ENCODE results near the gene FAM174B. TPM values are rescaled to one million over a fixed set of nuclear protein-coding genes. Genes with fewer than 3 reads are reported as not detected.

FAM174B gene
- total and polyA plus RNA-seq, 2 experiments from 2014 or later: 15.0 to 21.8 TPM

GRCh38 chr15:92621972-92622533 lies 33.5 kb downstream of the FAM174B start:
- no peak overlapping the region for H3K4me3 ChIP-seq
- Mint-ChIP-seq H3K36me3 (ENCODE audit: low read depth) (peaks cover 7% of the 10 kb centered on the region), H3K27me3 (ENCODE audit: insufficient read depth, low read depth, poor library complexity) (no peaks in the 10 kb centered on the region), H3K4me1 (peaks cover 20% of the 10 kb centered on the region), H3K4me3 (no peak overlapping the region), H3K9me3 (no peaks in the 10 kb centered on the region), H3K27ac (peak overlapping the region; percentile 54; the same call in 1 of the 2 replicates)
- no peaks in the 10 kb centered on the region for H3K9me2 ChIP-seq (ENCODE audit: insufficient read depth)
- TF ChIP-seq REST (IDR thresholded peaks at IDR 0.05; ENCODE audit: unreplicated experiment): no peak
- no peak for TF ChIP-seq POLR2AphosphoS5 (IDR thresholded peaks at IDR 0.05; ENCODE audit: low read depth)
- TF ChIP-seq EZH2phosphoT487 (IDR thresholded peaks at IDR 0.05; ENCODE audit: unreplicated experiment): no peak
- no peak for TF ChIP-seq EZH2 (IDR thresholded peaks at IDR 0.05; ENCODE audit: low read depth, unreplicated experiment)
- TF ChIP-seq JUNB (IDR thresholded peaks at IDR 0.05; ENCODE audit: unreplicated experiment): no peak
- TF ChIP-seq ETS1 (IDR thresholded peaks at IDR 0.05): no peak
- TF ChIP-seq STAT1 (IDR thresholded peaks at IDR 0.05; ENCODE audit: unreplicated experiment): no peak
- TF ChIP-seq ZNF114 (CRISPR knock-in tag; IDR thresholded peaks at IDR 0.05): no peak
- TF ChIP-seq ZNF331 (CRISPR knock-in tag; IDR thresholded peaks at IDR 0.05; ENCODE audit: low read depth): no peak
- TF ChIP-seq CREB1 (CRISPR knock-in tag; IDR thresholded peaks at IDR 0.05; ENCODE audit: low read depth): no peak
- TF ChIP-seq CTCF (conservative IDR thresholded peaks at IDR 0.05; ENCODE audit: low read depth in 2 of 2): no peak
- TF ChIP-seq ZNF462 (CRISPR knock-in tag; IDR thresholded peaks at IDR 0.05): no peak
- TF ChIP-seq NANOG (IDR thresholded peaks at IDR 0.05; ENCODE audit: borderline replicate concordance): no peak
- ATAC-seq: no peak
- H3K27ac ChIP-seq (ENCODE audit: low read depth): no peak overlapping the region
- no peak for DNase-seq (ENCODE audit: low spot score)
- H3K4me2 ChIP-seq: no peak overlapping the region
- H3K79me2 ChIP-seq (replicated peaks; ENCODE audit: insufficient read depth): no peaks in the 10 kb centered on the region
- no peak overlapping the region for H2AFZ ChIP-seq
- no peaks in the 10 kb centered on the region for H3K27me3 ChIP-seq (ENCODE audit: insufficient read depth)
- no peaks in the 10 kb centered on the region for H3K36me3 ChIP-seq (ENCODE audit: insufficient read depth)
- 0 out of 2 replicates have a peak, but pooled peaks cover 7% of the 10 kb centered on the region for H3K4me1 ChIP-seq (ENCODE audit: insufficient read depth)
- no peaks in the 10 kb centered on the region for H4K20me1 ChIP-seq (replicated peaks; ENCODE audit: insufficient read depth)
- H3F3A ChIP-seq (replicated peaks; ENCODE audit: low read depth): no peaks in the 10 kb centered on the region

All from GM23338 (cell line).